Adrenal gland (tissue), 12 donors: ENCODE data around the gene C11orf68. TPM values are rescaled to one million over a fixed set of nuclear protein-coding genes. Genes with fewer than 3 reads are reported as not detected.

ENCODE experiments used
- DNase-seq, 7 donors: peaks; one replicate each; pipeline ENCODE4 v3.0.0-alpha.2; 2019 to 2020
- H3K27ac ChIP-seq, 5 donors: fragments of 200-600 bp; sonication (generic) in 4 of 5; 1 replicate in 3 of 5; 2 replicates in 2 of 5; pipeline versions ENCODE4 v1.5.1 to v1.8.0; 2016 to 2020; ENCODE audit warnings: mild to moderate bottlenecking in 1 of 5
- H3K27me3 ChIP-seq: fragments of 200-600 bp; 2 replicates; pipeline ENCODE4 v1.8.0; 2021
- H3K36me3 ChIP-seq, 2 donors: fragments of 200-600 bp; replicated peaks in 1 of 2; 1 replicate in 1 of 2; 2 replicates in 1 of 2; pipeline versions ENCODE4 v1.5.1 to v1.8.0; 2018 to 2022
- H3K4me1 ChIP-seq, 2 donors: fragments of 200-600 bp; replicated peaks in 1 of 2; 1 replicate in 1 of 2; 2 replicates in 1 of 2; pipeline versions ENCODE4 v1.5.1 to v1.8.0; 2018 to 2021
- H3K4me3 ChIP-seq, 4 donors: fragments of 200-600 bp; sonication (generic) in 3 of 4; one replicate each; pipeline ENCODE4 v1.5.1; 2016 to 2018
- H3K9me3 ChIP-seq, 3 donors: fragments of 200-600 bp; sonication (generic) in 1 of 3; replicated peaks in 1 of 3; 1 replicate in 2 of 3; 2 replicates in 1 of 3; pipeline versions ENCODE4 v1.5.1 to v1.8.0; 2016 to 2021
- CTCF ChIP-seq, 6 experiments: fragments of 450-650 bp in 4 of 6; fragments of 200-600 bp in 2 of 6; sonication (generic) in 1 of 6; IDR thresholded peaks; 1 replicate in 5 of 6; 2 replicates in 1 of 6; pipeline versions ENCODE4 v1.5.1 to v1.8.0; 2016 to 2021; ENCODE audit warnings: antibody characterized with exemption in 6 of 6, mild to moderate bottlenecking in 2 of 6, moderate library complexity in 1 of 6
- POLR2A ChIP-seq, 2 donors: fragments of 450-650 bp; IDR thresholded peaks; one replicate each; pipeline ENCODE4 v1.6.1; 2017; ENCODE audit warnings: antibody characterized with exemption in 2 of 2, mild to moderate bottlenecking in 2 of 2, moderate library complexity in 1 of 2
- WGBS, 4 donors: extraction: QIAGEN DNeasy Blood & Tissue Kit in 2 of 4; methylation state at CpG; one replicate each; pipeline versions ENCODE4 v1.1.5 to v1.1.7; 2013 to 2017; 5-methylcytosine and 5-hydroxymethylcytosine counted together
- intact Hi-C, 2 donors: fragments of 100-400 bp; cut with DNase I; formaldehyde crosslinking; loops; one replicate each; pipeline versions ENCODE4 v1.14.1 to v1.15.0; 2022 to 2023
- polyA plus RNA-seq, 3 donors: library from polyadenylated mRNA; stranded (reverse); fragments of 200-250 nt in 2 of 3; fragments of 350-450 nt in 1 of 3; fragmentation: Illumina TruSeq in 1 of 3; extraction: RNeasy Lipid Tissue Mini Kit (QIAGEN cat#74804) in 1 of 3; gene quantifications; one replicate each; pipeline ENCODE4 v1.2.3, GENCODE V29; 2013 to 2014
- total RNA-seq, 9 donors: library from RNA; depleted of rRNA in 4 of 9; stranded (reverse); fragments of >200 nt in 4 of 9; fragments of 120-200 nt in 1 of 9; fragmentation: NEBNext Ultra II Directional in 1 of 9; extraction: Animal tissue kit (Norgen Biotek cat#: 25700) in 1 of 9; gene quantifications; one replicate each; pipeline versions ENCODE4 v1.1.0 to v1.2.4, GENCODE V29; 2013 to 2023
- donor health status: healthy with polysubstance abuse.
- donor health status: Bipolar disorder and iron deficiency.
- donor health status: DM: yes; HTN: yes; CAD: no.
- donor health status: DM: no; HTN: no; CAD: no.
- donor health status: DM: no; HTN: no; CAD: no.
- donor health status: DM: yes; HTN: yes; CAD: no.

C11orf68 gene
- total and polyA plus RNA-seq, 12 donors: 11.5 to 51.9 (median 26.9) TPM

GRCh38 chr11:65941720-65942310 lies 23.0 kb upstream of the C11orf68 start:
- intact Hi-C loops: no loop called here
- DNase-seq: no peak
- Histone ChIP-seq H3K9me3 (no peaks in the 10 kb centered on the region), H3K4me3 (no peak overlapping the region), H3K27me3 (no peaks in the 10 kb centered on the region), H3K27ac (peak overlapping the region in 2 of 5 donors; percentile 40 to 81), H3K36me3 (no peaks in the 10 kb centered on the region), H3K4me1 (no peaks in the 10 kb centered on the region)
- 71 to 78% (median 75%) methylated on average over 9 of the region's 9 CpGs for WGBS, 4 donors
- TF ChIP-seq CTCF (IDR thresholded peaks at IDR 0.05): no peak
- no peak for TF ChIP-seq POLR2A (IDR thresholded peaks at IDR 0.05)

- no peak for DNase-seq
- Histone ChIP-seq H3K4me3 (no peak overlapping the region), H3K36me3 (no peaks in the 10 kb centered on the region), H3K27me3 (no peaks in the 10 kb centered on the region), H3K4me1 (no peaks in the 10 kb centered on the region), H3K9me3 (no peaks in the 10 kb centered on the region), H3K27ac (no peak overlapping the region)
- intact Hi-C loops: no loop called here
- WGBS, 4 donors: 25 to 39% (median 31%) methylated on average over 4 of the region's 4 CpGs
- TF ChIP-seq CTCF (IDR thresholded peaks at IDR 0.05) (no peak), POLR2A (IDR thresholded peaks at IDR 0.05) (no peak)
Observed at GRCh38 chr11:65937766-65938165, 18.9 kb upstream of the C11orf68 start.

DNA sequence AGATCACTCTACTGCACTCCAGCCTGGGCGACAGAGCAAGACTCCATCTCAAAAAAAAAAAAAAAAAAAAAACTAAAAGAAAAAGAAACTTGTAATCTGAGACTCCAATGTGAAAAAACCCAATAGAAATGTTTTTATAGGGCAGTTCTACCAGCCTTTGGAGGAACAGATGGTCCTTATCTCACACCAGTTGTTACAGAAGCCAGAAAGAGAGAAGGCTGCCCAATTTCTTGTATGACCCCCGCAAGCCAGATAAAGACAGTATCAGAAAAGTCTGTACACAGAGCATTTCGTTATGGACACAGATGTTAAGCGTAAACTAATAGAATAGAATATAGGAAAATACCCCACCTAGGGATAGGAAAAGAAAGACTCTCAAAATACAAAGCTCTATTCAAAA lies 15.2 kb upstream of the C11orf68 start:
- Histone ChIP-seq H3K36me3 (no peaks in the 10 kb centered on the region), H3K9me3 (no peaks in the 10 kb centered on the region), H3K4me3 (no peak overlapping the region), H3K27me3 (no peaks in the 10 kb centered on the region), H3K4me1 (no peaks in the 10 kb centered on the region), H3K27ac (no peak overlapping the region)
- no peak for TF ChIP-seq POLR2A (IDR thresholded peaks at IDR 0.05)
- TF ChIP-seq CTCF (IDR thresholded peaks at IDR 0.05): no peak
- no peak for DNase-seq
- WGBS, 4 donors: 59 to 67% (median 62%) methylated on average over 4 of the region's 4 CpGs
- intact Hi-C loops: no loop called here

- Histone ChIP-seq H3K27ac (no peak overlapping the region), H3K36me3 (no peaks in the 10 kb centered on the region), H3K27me3 (no peaks in the 10 kb centered on the region), H3K9me3 (no peaks in the 10 kb centered on the region), H3K4me3 (no peak overlapping the region), H3K4me1 (no peaks in the 10 kb centered on the region)
- WGBS, 4 donors: 37 to 48% (median 43%) methylated on average over 9 of the region's 9 CpGs
- no peak for DNase-seq
- TF ChIP-seq POLR2A (IDR thresholded peaks at IDR 0.05) (no peak), CTCF (IDR thresholded peaks at IDR 0.05) (no peak)
- intact Hi-C loops: no loop called here
Observed at GRCh38 chr11:65932558-65932919, 13.7 kb upstream of the C11orf68 start.
